ENCODE measurements around the gene TMEM175. TPM values are rescaled to one million over a fixed set of nuclear protein-coding genes. Genes with fewer than 3 reads are reported as not detected.

Gene TMEM175
- total RNA-seq, 2 experiments from 2014 or later = 13.8 to 15.8 TPM

DNA sequence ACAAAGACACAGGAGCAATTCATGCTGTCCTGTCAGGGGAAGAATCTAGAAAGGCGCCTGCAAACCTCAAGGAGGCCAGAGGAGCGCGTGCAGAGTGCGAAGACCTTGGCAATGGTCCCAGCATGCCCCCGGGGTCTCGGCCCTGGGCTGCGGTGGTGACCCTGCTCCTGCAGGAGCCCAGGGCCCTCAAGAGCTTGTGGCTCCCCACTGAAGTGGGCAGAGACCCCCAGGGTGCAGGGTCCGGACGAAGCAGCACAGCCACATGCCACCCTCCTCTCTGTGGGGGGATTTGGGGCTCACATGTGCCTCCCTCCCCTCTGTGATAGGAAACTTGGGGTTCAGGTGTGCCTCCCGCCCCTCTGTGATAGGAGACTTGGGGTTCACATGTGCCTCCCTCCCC lies 39.5 kb upstream of the TMEM175 start:
- H3K4me3 Mint-ChIP-seq = no peak overlapping the region
- peaks cover 12% of the 10 kb centered on the region for H3K36me3 Mint-ChIP-seq
- no peak overlapping the region for H3K27ac Mint-ChIP-seq
- H3K4me1 Mint-ChIP-seq (ENCODE audit: low read depth) = no peaks in the 10 kb centered on the region
- ChIA-PET POLR2A (no interaction called here), CTCF (no interaction called here)
- no peaks in the 10 kb centered on the region for H3K9me3 Mint-ChIP-seq
- no peak for DNase-seq
- no peaks in the 10 kb centered on the region for H3K27me3 Mint-ChIP-seq
- intact Hi-C loops (cut with micrococcal nuclease) = no loop called here

- Mint-ChIP-seq H3K9me3 (no peaks in the 10 kb centered on the region), H3K27me3 (no peaks in the 10 kb centered on the region), H3K4me3 (no peak overlapping the region), H3K27ac (no peak overlapping the region), H3K4me1 (ENCODE audit: low read depth) (no peaks in the 10 kb centered on the region), H3K36me3 (peaks cover 10% of the 10 kb centered on the region)
- CTCF ChIA-PET = no interaction called here
- DNase-seq = no peak
- POLR2A ChIA-PET = no interaction called here
- intact Hi-C loops (cut with micrococcal nuclease) = no loop called here
Observed at GRCh38 chr4:893276-893994, 38.8 kb upstream of the TMEM175 start.

GRCh38 chr4:893995-894705 lies 38.1 kb upstream of the TMEM175 start:
- H3K27ac Mint-ChIP-seq = no peak overlapping the region
- peaks cover 14% of the 10 kb centered on the region for H3K36me3 Mint-ChIP-seq
- ChIA-PET POLR2A (no interaction called here), CTCF (no interaction called here)
- no peaks in the 10 kb centered on the region for H3K27me3 Mint-ChIP-seq
- intact Hi-C loops (cut with micrococcal nuclease) = no loop called here
- H3K9me3 Mint-ChIP-seq = no peaks in the 10 kb centered on the region
- no peak overlapping the region for H3K4me3 Mint-ChIP-seq
- no peaks in the 10 kb centered on the region for H3K4me1 Mint-ChIP-seq (ENCODE audit: low read depth)
- DNase-seq = no peak

- Mint-ChIP-seq H3K27me3 (no peaks in the 10 kb centered on the region), H3K4me1 (ENCODE audit: low read depth) (no peaks in the 10 kb centered on the region), H3K36me3 (peaks cover 12% of the 10 kb centered on the region), H3K9me3 (no peaks in the 10 kb centered on the region), H3K27ac (no peak overlapping the region), H3K4me3 (no peak overlapping the region)
- CTCF ChIA-PET = no interaction called here
- no peak for DNase-seq
- POLR2A ChIA-PET = no interaction called here
- intact Hi-C loops (cut with micrococcal nuclease) = no loop called here
Observed at GRCh38 chr4:895596-895995, 36.7 kb upstream of the TMEM175 start.

DNA sequence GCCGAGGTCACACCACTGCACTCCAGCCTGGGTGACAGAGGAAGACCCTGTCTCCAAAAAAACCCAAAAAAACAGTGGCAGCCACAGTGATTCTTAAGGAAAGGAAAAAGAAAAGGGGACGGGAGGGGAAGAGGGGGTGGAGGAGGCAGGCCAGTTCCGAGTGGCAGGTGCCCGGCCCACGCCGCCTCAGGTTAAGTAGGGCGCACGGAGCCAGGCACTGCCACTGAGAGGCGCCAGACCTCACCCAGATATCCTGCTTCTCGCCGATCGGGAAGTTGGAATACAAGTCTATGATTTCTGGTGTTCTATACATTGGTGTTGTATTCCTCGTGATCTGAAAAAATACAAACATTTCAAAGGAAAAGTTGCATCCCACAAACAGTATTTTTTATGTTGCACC lies 36.0 kb upstream of the TMEM175 start:
- Mint-ChIP-seq H3K27ac (no peak overlapping the region), H3K36me3 (peaks cover 12% of the 10 kb centered on the region), H3K4me3 (no peak overlapping the region), H3K4me1 (ENCODE audit: low read depth) (no peaks in the 10 kb centered on the region), H3K27me3 (no peaks in the 10 kb centered on the region), H3K9me3 (no peaks in the 10 kb centered on the region)
- no peak for DNase-seq
- ChIA-PET POLR2A (no interaction called here), CTCF (no interaction called here)
- intact Hi-C loops (cut with micrococcal nuclease) = no loop called here

- intact Hi-C loops (cut with micrococcal nuclease) = no loop called here
- H3K4me1 Mint-ChIP-seq (ENCODE audit: low read depth) = no peaks in the 10 kb centered on the region
- H3K36me3 Mint-ChIP-seq = peaks cover 12% of the 10 kb centered on the region
- H3K4me3 Mint-ChIP-seq = no peak overlapping the region
- H3K27ac Mint-ChIP-seq = no peak overlapping the region
- H3K27me3 Mint-ChIP-seq = no peaks in the 10 kb centered on the region
- no peaks in the 10 kb centered on the region for H3K9me3 Mint-ChIP-seq
- POLR2A ChIA-PET = no interaction called here
- DNase-seq = no peak
- CTCF ChIA-PET = no interaction called here
Observed at GRCh38 chr4:896630-897029, 35.6 kb upstream of the TMEM175 start.

- DNase-seq = no peak
- Mint-ChIP-seq H3K9me3 (no peaks in the 10 kb centered on the region), H3K4me3 (no peak overlapping the region), H3K36me3 (peaks cover 16% of the 10 kb centered on the region), H3K27ac (no peak overlapping the region), H3K4me1 (ENCODE audit: low read depth) (no peaks in the 10 kb centered on the region), H3K27me3 (no peaks in the 10 kb centered on the region)
- intact Hi-C loops (cut with micrococcal nuclease) = no loop called here
- ChIA-PET CTCF (interaction anchor here (0.9 kb wide), 1 partner anchor 17 kb away, joined by 3 read pairs; no protein-coding TSS in a partner anchor), POLR2A (no interaction called here)
Observed at GRCh38 chr4:898123-898522, 34.1 kb upstream of the TMEM175 start.

- ChIA-PET POLR2A (no interaction called here), CTCF (interaction anchor here (0.8 kb wide), 1 partner anchor 107 kb away, joined by 4 read pairs; no protein-coding TSS in a partner anchor)
- Mint-ChIP-seq H3K36me3 (peaks cover 17% of the 10 kb centered on the region), H3K27me3 (no peaks in the 10 kb centered on the region), H3K4me1 (ENCODE audit: low read depth) (no peaks in the 10 kb centered on the region), H3K27ac (no peak overlapping the region), H3K4me3 (no peak overlapping the region), H3K9me3 (no peaks in the 10 kb centered on the region)
- intact Hi-C loops (cut with micrococcal nuclease) = no loop called here
- no peak for DNase-seq
Observed at GRCh38 chr4:898869-899555, 33.2 kb upstream of the TMEM175 start.

DNA sequence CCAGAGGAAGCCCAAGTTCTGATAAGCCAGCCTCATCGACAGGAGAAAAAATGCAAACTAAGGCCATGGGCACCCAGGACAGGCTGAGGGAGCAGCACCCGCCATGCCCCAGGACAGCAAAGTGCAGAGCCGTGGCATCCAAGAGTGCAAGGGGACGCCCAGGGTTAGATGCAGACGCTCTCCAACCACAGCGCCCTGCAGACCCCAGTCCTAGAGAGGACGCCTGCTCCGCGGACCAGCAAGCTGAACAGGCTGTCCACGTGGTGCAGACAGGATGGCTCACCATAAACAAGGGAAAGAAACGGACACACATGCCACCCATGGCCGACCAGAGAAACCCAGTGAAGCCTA lies 32.7 kb upstream of the TMEM175 start:
- ChIA-PET POLR2A (no interaction called here), CTCF (interaction anchor here (0.8 kb wide), 1 partner anchor 106 kb away, joined by 4 read pairs; no protein-coding TSS in a partner anchor)
- H3K4me3 Mint-ChIP-seq = no peak overlapping the region
- no peaks in the 10 kb centered on the region for H3K9me3 Mint-ChIP-seq
- H3K27ac Mint-ChIP-seq = no peak overlapping the region
- peaks cover 17% of the 10 kb centered on the region for H3K36me3 Mint-ChIP-seq
- H3K4me1 Mint-ChIP-seq (ENCODE audit: low read depth) = no peaks in the 10 kb centered on the region
- intact Hi-C loops (cut with micrococcal nuclease) = no loop called here
- H3K27me3 Mint-ChIP-seq = no peaks in the 10 kb centered on the region
- DNase-seq = no peak

DNA sequence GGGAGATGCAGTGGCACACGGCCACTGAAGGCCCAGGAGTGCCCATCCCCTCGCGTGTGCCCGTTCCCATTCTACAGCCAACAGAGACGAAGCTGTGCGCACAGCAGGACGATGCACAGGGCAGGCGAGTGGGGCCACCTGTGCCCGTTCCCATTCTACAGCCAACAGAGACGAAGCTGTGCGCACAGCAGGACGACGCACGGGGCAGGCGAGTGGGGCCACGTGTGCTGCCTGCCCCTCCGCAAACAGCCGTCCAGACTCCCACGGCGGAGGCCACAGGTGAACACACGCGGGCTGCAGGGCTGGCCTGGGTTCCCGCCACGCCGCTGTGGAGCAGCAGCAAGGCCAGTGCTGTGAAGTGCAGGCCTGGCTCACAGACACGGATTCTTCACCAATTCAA lies 32.2 kb upstream of the TMEM175 start:
- H3K27ac Mint-ChIP-seq = no peak overlapping the region
- intact Hi-C loops (cut with micrococcal nuclease) = no loop called here
- no peaks in the 10 kb centered on the region for H3K4me1 Mint-ChIP-seq (ENCODE audit: low read depth)
- H3K27me3 Mint-ChIP-seq = no peaks in the 10 kb centered on the region
- H3K9me3 Mint-ChIP-seq = no peaks in the 10 kb centered on the region
- H3K4me3 Mint-ChIP-seq = no peak overlapping the region
- DNase-seq = no peak
- POLR2A ChIA-PET = no interaction called here
- peaks cover 17% of the 10 kb centered on the region for H3K36me3 Mint-ChIP-seq
- CTCF ChIA-PET = no interaction called here

DNA sequence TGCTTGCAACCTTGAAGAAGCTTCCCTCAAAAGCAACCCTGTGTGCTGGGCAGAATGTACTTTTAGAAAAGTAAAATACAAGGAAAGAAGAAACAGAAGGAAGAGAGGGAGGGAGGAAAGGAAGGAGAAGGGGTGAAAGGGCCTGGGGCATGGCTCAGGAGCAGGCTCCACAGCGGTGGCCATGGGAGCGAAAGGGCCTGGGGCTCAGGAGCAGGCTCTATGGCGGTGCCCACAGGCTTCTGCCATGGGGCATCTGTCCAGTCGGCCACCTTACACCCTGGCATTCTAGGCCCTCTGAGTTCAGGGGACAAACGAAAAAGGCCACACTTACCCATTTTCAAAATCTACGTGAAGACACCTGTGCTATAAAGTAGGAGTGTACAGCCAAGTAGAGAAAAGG lies 31.5 kb upstream of the TMEM175 start:
- peaks cover 19% of the 10 kb centered on the region for H3K36me3 Mint-ChIP-seq
- no peaks in the 10 kb centered on the region for H3K4me1 Mint-ChIP-seq (ENCODE audit: low read depth)
- H3K27me3 Mint-ChIP-seq = no peaks in the 10 kb centered on the region
- H3K4me3 Mint-ChIP-seq = no peak overlapping the region
- no peak overlapping the region for H3K27ac Mint-ChIP-seq
- intact Hi-C loops (cut with micrococcal nuclease) = no loop called here
- H3K9me3 Mint-ChIP-seq = no peaks in the 10 kb centered on the region
- POLR2A ChIA-PET = no interaction called here
- no peak for DNase-seq
- CTCF ChIA-PET = no interaction called here

DNA sequence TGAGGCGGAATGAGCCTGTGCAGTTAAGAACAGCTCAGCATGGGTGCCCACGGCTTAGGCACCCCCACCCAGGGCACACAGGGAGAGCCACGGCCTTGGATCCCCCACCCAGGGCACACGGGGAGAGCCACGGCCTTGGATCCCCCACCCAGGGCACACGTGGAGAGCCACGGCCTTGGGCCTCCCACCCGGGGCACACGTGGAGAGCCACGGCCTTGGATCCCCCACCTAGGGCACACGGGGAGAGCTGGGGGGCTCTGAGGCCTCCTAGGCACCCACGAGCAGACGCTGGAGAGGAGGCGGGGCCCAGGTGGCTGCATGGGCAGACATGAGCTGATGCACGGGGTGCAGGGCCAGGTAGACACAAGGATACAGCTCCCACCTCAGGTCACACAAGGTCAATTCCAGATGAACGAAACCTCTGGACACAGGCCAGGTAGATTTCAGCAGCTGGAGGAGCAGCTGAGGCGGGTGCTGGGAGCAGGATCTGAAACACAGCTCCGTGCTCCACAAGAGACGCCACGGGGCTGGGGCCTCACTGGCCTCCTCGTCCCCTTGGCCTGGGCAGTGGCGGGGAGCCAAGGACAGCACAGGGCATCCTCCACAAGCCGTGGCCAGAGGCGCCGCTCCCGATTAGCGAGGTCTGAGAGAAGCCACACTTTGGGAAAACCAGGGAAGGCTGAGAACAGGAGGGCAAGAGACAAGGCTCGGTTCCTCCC lies 30.9 kb upstream of the TMEM175 start:
- H3K27ac Mint-ChIP-seq = no peak overlapping the region
- no peak overlapping the region for H3K4me3 Mint-ChIP-seq
- peaks cover 23% of the 10 kb centered on the region for H3K36me3 Mint-ChIP-seq
- ChIA-PET CTCF (no interaction called here), POLR2A (no interaction called here)
- H3K9me3 Mint-ChIP-seq = no peaks in the 10 kb centered on the region
- intact Hi-C loops (cut with micrococcal nuclease) = no loop called here
- no peak for DNase-seq
- no peaks in the 10 kb centered on the region for H3K27me3 Mint-ChIP-seq
- H3K4me1 Mint-ChIP-seq (ENCODE audit: low read depth) = no peaks in the 10 kb centered on the region
